Measurements from ENCODE around the gene AACS.

AACS gene

DNA sequence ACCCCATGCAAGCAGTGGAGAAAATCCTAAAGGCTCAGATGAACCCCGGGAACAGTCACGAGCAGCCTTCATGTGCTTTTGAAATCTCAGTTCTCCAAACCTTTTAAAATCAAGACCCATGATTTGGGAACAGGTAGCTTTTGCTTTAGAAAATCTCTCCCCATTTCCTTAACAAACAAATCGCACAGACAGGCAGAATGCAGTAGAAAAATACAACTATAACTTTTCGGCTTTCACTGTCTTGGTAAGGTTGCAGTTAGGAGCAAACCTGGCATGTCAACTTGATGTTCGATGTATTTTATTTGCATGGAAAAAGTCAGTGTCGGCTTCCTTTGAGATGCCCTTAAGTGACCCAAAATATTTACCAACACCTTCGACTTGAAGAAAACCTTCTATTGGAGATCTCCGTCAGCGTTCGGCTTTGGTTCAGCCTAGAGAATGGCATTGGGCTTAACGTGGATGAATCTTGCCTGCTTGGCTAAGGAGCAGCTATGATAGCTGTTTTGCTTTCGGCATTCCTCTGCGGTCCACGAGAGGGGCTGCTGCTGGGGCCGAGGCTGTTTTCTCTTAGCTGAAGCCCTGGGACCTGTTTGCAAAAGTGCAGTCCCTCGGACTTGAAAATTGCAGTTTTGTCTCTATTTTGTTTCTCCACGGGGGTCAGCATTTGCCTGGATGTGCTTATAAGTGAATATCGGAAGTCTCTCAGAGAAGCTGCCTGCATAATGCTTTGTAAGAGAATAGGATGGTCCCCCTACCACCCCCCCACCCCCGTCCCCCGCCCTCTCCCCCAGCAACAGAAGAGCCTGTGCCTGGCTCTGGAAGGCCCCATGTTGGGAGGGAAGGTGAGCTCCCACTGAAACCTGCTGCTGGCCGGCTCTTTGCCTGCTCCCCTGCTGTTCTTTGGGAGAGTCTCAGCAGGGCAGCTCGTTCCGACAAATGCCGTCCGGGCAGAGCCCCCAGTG is 122.8 kb downstream of the AACS start:
- DNase-seq, result no peak

- no peak for DNase-seq
Measured at GRCh38 chr12:125189015-125189414, 123.8 kb downstream of the AACS start.

GRCh38 chr12:125189502-125189901 is 124.3 kb downstream of the AACS start:
- no peak for DNase-seq

GRCh38 chr12:125191361-125192087 is 126.3 kb downstream of the AACS start:
- no peak for DNase-seq

- no peak for DNase-seq
Measured at GRCh38 chr12:125192690-125193221, 127.5 kb downstream of the AACS start.

Measured in NCI-H1694 treated with DMSO at 0.1 percent for 48 hours (cell line).